Sciatic nerve (tissue), 2 donors: ENCODE results near the gene GALNT15. TPM values are rescaled to one million over a fixed set of nuclear protein-coding genes. Genes with fewer than 3 reads are reported as not detected.

Experiments
- ATAC-seq: fragments of 200-7000 bp; cut with Tn5 transposase; one replicate; pipeline ENCODE4 v1.9.1; 2020; ENCODE audit warnings: mild to moderate bottlenecking, moderate library complexity
- DNase-seq: peaks from one replicate; pipeline ENCODE4 v3.0.0-alpha.2; 2020; ENCODE audit warnings: low spot score
- intact Hi-C: fragments of 100-400 bp; cut with DNase I; formaldehyde crosslinking; loops from one replicate; pipeline ENCODE4 v1.14.2; 2022
- total RNA-seq: library from RNA; stranded (reverse); fragmentation: NEBNext Ultra II Directional; extraction: Animal tissue kit (Norgen Biotek cat#: 25700); gene quantifications from one replicate; pipeline ENCODE4 v1.2.1, GENCODE V29; 2021
- donor health status: DM: no; HTN: no; CAD: no.
- donor health status: DM: no; HTN: no; CAD: no.

GALNT15 gene
- total RNA-seq, 1 donor from 2014 or later: 54.4 TPM

DNA sequence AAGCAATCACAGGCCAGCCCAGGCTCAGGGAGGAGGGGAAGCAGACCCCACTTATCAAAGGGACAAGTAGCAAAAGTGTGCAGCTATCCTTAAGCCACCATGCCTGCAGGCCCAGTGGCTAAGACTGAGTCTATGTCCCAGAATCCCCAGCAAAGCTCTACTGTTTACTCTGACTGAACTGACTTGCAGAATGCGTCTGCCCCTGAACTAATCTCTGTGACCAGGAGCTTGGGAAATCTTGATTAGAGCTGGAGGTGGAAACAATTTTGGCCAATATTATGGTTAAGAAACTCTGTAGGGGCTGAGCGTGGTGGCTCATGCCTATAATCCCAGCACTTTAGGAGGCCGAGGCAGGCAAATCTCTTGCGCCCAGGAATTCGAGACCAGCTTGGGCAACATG lies 67.7 kb downstream of the GALNT15 start:
- no peak for DNase-seq
- intact Hi-C loops: loop anchor here (10.0 kb wide), 1 partner anchor 617 kb away; no protein-coding TSS in a partner anchor
- no peak for ATAC-seq

DNA sequence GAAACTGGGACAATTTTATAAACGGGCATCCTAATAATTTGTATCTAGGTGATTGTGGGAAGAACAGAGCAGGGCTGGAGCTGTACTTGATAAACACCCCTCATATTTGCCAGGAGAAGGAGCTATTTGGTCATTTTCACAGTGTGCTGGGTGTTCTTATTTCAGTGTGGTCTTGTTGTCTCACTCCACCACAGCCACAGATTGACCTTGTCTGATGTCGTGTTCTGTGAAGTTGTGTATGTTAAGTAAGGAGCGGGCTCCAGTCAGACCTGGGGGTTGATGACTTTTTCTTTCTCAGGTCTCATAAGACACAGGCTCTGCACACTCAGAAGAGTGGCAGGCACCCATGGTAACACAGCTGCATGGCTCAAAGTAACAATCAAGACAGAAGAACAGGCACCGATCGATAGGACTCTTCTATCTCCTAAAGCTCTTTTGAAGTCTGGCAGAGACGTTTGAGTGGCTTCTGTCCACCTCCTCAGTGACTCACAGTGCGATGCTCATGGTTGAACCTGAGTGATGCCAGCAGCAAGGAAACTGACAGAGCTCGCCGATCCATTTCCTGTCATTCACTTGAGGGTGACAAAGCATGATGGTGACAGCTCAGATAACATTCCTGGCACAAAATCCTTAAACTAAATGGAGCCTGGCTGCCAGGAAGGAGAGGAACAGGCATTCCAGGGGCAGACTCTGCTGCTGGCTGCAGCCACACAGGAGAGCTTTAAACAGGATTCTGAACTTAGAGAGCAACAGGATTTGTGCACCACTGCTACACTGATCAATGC lies 69.4 kb downstream of the GALNT15 start:
- no peak for ATAC-seq
- DNase-seq: no peak
- intact Hi-C loops: loop anchor here (10.0 kb wide), 1 partner anchor 619 kb away; no protein-coding TSS in a partner anchor

DNA sequence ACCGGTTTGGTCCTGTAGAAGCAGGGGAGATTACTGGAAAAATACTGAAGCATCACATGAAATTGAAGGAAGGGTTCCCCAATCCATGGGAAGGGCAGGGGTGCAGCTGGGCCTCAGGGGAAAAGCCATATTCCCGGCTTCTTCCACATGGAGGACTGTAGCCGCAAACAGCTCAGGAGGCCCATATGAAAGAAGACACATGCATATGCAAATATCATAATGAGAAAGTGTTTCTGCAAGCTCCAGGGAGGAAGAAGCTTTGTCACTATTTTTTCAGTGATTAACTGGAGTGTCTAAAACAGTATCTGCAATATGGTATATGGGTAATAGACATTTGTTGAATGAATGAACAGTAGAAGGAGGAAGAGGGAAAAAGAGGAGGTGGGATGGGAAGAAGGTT lies 71.1 kb downstream of the GALNT15 start:
- ATAC-seq: no peak
- intact Hi-C loops: loop anchor here (10.0 kb wide), 1 partner anchor 621 kb away; no protein-coding TSS in a partner anchor
- DNase-seq: no peak

DNA sequence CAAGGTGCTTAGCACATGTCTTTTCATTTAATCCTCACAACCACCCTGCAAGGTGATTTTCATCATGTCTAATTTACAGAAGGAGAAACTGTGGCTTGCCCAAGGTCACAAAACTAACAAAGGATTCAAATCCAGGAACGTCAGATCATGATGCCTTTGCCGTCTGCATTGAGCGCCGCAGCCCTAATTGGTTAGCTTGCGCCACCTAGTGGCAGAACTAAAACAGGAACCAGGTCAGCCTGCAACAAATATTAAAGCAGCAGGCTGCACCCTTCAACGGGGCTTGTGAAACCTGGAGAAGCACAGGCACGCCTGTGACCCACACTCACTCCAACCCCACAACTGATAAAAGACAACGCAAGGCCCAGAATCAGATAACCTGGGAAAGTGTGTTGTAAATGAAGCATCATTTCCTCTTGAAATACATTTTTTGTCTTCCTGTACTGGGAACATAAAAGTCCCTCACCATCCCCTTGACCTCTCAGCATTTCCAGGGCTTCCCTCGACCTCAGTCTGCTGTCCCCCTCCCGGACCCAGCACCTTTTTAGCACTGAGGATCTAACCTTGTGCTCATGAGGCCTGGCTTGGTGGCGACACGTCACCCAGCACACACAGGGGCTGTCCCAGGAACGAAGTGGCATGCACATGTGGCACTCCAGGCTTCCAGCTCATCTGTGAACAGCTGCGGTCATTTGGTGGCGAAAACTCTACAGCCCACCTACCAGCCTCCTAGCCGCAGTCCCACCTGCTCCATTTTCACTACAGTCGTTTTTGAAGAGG lies 73.0 kb downstream of the GALNT15 start:
- intact Hi-C loops: loop anchor here (10.0 kb wide), 1 partner anchor 623 kb away; no protein-coding TSS in a partner anchor
- peak; percentile 85 for ATAC-seq
- peak; percentile 88 for DNase-seq

DNA sequence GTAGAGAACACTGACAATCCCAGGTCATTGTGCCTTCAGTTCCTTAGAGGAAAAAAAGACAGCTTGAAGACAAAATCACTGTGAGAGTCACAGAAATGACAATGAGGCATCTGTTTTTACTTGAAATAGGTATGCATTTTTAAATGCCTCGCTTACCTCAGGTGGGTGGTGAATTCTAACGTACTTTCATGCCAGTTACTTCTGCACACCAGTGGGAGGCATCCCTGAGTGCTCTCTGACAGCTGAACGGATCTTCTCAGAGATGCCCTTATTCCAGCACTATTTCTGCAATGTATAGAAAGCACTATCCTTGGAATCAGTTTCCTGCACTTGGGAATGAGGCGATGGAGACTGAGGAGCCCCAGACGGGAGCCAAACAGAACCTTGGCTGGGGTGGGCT lies 74.1 kb downstream of the GALNT15 start:
- intact Hi-C loops: loop anchor here (10.0 kb wide), 1 partner anchor 624 kb away; no protein-coding TSS in a partner anchor
- no peak for ATAC-seq
- DNase-seq: no peak

DNA sequence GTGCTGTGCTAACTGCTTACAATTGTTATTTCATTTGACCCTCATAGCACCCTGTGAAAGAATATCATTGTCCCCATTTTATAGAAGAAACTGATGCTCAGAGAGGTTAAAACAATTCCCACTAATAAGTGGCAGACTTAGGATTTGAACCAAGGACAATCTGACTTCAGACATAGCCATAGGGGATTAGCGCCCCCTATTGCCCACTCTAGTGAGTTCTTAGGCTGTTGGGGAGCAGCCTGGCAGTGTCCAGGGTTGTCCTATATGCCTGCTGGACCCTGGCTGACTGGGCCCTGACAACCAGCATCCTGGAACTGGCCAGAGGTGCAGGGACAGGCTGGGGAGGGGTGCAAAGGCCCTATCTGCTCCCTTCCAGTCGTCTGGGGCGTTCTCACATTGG lies 74.9 kb downstream of the GALNT15 start:
- ATAC-seq: no peak
- intact Hi-C loops: loop anchor here (10.0 kb wide), 1 partner anchor 625 kb away; no protein-coding TSS in a partner anchor
- DNase-seq: no peak

DNA sequence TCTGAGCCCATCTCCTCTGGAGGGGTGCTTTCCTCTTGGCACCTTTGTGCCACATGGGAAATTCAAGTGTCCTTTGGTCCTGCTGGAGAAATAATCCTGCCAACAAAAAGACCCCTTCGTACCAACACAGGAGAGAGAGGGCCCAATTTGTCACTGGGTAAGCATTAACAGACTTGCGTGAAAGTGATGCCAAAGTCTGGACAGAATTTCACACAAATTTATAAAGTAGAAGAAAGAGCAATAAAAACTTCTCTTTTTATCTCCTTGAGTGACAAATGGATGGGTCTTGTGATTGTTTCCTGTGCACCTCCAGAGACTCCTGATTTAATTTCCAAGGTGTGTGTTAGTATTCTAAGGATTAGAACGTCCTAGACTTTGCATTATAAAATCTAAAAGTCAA lies 75.4 kb downstream of the GALNT15 start:
- intact Hi-C loops: loop anchor here (5.0 to 10.0 kb wide), 2 partner anchors 208 to 625 kb away; no protein-coding TSS in a partner anchor
- DNase-seq: no peak
- ATAC-seq: no peak

DNA sequence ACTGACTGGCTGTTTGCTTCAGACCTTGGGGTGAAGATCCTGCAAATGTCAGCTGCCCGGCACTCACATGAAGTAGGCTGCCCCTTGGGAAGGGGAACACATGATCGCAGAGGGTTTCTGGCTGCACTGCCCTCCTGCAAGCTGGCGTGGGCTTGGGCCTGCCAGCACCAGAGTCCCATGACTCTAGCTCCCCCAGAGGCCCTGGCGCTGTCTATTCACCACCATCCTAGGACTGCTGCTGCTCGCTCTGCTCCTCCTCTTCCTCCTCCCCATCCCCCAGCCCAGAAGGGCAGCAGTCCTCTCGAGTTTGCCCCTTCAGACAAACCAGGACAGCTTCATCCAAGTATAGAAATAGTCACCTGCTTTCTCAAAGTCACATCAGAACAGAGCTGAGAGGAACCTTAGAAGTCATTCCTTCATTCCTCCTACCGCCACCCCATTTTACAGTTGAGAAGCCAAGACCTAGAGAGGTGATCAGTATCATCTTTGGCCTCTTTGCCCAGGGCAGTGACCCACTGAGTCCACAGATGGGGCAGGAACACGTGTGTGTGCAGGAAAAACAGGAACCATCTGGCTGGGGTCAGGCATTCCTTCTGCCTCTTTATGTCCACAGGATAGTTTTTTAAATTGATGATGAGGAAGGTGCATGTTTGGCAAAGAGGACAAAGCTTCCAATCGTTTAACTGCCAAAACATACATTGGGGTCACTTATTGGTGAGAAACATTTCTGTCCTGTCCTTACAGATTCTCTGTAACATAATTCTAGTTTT lies 77.0 kb downstream of the GALNT15 start:
- intact Hi-C loops: loop anchor here (5.0 kb wide), 1 partner anchor 209 kb away; no protein-coding TSS in a partner anchor
- ATAC-seq (no peak), DNase-seq (no peak)

DNA sequence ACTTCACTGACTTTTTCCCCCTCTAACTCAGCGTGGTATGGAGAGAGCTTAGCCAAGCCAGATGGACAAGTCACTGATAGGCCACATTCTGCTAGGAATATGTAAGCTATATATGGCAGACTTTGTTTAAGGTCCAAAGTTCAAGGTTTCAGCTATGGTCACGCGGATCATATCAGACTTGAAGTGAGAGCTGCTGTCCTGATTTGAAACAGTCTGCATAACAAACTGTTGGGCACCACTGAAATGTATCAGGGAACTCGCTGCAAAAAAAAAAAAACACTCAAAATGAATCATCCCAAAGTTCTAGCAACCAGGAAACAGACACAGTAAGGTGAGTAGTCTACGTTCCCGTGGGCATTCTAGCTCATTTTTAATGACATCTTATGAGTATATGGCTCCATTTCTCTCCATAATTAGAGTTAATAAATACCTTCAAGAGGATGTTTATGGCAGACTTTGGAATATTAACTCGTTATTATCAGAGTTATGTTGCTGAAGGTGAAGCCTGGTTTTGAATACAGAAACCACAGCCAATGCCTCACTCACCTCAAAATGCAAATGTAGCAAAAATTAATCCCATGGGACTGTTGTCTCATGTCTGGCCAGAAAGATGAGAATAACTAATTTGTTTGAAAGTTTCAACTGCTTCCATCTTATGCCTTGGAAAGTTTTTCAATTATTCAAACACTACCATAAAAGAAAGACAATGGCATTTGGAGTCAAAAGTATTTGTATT lies 77.9 kb downstream of the GALNT15 start:
- no peak for DNase-seq
- intact Hi-C loops: loop anchor here (5.0 kb wide), 1 partner anchor 210 kb away; no protein-coding TSS in a partner anchor
- no peak for ATAC-seq

DNA sequence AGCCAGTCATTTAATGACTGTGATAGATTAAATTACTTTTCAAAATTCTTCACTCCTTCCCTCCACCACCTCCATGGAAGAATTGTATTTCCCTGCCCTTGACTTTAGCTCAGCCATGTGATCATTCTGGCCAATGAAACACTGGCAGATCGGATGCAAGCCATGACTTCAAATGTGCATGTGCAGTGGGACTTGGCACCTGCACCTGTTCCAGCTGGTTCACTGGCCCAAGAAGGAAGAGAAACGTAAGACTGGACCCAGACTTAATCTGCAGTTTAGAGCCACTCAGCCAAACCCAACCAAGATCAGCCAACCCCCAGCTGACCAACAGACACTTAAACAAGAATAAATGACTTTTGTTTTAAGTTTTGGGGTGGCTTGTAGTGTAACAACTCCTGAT lies 78.5 kb downstream of the GALNT15 start:
- intact Hi-C loops: loop anchor here (5.0 kb wide), 1 partner anchor 211 kb away; no protein-coding TSS in a partner anchor
- ATAC-seq: no peak
- no peak for DNase-seq

DNA sequence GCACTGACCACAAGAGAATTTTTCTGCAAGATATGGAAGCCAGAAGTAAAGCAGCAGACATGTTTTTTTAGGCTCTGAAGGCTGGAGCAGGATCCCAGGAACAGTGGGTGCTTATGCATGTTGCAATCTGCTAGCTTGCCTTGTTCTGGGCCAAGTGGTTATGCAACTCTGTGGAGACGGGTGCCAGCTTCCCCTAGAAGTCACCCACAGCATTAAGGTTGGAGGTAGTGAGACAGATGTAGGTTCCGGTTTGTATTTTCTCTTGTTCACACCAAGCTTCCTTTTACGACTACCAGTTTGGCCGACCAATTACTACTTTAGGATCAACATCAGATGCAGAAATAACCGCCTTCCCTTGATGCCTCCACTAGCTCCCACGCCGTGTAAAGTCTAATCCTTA lies 79.1 kb downstream of the GALNT15 start:
- ATAC-seq (peak; percentile 94), DNase-seq (no peak)
- intact Hi-C loops: loop anchor here (5.0 kb wide), 1 partner anchor 211 kb away; no protein-coding TSS in a partner anchor

DNA sequence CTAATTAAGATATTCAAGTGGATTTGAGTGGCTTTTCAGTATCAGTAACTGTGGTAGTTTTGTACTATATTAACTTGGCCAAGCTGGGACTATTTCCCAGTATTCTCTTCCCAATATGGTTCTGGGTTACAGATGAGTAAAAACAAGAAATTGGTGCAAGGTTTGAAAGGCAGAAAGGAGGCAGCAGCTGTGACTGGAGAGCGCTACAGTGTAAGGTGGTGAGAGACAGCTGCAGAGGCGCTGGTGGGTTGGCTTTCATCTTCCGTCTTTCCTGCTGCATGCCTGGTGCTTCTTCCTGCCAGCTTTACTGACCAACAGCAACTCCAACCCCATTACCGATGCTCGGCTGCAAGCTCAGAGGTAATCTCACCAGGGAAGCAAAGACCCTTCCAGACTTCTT lies 80.4 kb downstream of the GALNT15 start:
- DNase-seq (no peak), ATAC-seq (no peak)
- intact Hi-C loops: loop anchor here (5.0 kb wide), 1 partner anchor 213 kb away; no protein-coding TSS in a partner anchor

DNA sequence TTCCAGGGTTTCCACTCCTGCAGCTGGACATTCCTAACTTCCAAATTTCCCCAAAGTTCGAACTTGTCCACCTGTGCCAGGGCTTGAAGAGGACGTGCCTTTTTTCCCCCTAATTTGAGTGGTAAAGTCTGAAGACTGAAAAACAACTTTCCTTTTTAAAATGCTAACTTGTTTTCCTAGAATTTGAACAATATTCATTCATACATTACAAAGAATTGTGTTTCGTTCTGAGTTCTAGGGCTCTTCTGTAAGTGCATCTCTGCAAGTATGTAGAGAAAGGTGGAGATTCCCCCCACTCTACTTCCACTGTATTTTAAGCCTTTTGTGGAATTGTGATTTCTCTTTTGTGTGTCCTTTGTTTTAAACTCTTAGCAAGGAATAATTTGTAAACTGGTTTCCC lies 80.8 kb downstream of the GALNT15 start:
- intact Hi-C loops: no loop called here
- DNase-seq (no peak), ATAC-seq (no peak)

DNA sequence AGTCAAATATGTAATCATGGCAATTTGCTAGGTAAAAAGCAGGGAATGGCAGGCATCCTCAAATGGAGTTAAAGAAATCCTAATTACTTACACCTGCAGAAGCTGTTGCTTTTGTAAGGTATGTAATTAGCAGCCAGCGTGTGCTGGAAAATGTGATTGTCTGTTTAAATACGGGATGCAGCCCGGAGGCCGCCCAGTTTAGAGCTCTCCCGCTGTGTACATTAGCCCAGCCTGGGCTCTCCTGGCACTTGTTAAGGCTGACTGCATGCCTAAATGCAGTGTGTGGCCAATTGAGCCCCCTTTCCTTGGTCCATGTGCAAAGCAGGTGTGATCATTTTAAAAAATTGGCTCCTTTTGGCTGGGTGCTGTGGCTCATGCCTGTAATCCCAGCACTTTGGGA lies 81.2 kb downstream of the GALNT15 start:
- intact Hi-C loops: no loop called here
- DNase-seq (no peak), ATAC-seq (no peak)

DNA sequence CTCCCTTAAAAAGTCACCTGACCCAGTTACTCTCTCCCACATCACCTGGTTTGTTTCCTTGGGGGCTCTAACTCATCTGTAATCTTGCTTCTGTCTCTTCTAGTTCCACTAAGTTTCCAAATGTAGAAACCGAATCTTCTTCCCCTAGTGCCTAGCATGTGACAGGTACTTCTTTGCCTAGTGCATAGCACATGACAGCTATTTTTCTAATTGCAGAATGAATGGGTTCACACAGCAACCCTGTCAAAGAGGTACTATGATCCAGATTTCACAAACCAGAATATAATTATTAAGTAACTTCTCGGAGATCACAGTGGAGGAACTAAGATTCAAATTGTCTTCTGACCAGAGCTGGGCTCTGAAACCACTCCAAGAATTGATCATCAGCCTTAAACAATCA lies 82.8 kb downstream of the GALNT15 start:
- DNase-seq (no peak), ATAC-seq (no peak)
- intact Hi-C loops: no loop called here

DNA sequence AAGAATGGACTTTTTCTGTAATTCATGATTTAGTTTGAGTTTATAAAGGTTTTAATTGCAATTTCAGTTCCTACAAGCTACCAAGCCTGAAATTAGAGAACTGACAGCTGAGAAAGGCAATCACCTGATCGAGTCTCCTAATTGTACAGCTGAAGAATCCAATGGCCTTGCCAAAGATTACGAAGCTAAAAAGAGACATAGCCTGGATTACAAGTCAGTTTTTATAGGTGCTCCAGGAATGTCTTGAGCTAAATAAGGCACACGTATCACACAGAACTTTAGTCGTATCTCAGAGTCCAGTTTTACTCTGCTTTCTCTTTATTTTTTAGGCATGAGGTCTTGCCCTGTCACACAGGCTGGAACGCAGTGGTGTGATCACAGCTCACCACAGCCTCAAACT lies 83.7 kb downstream of the GALNT15 start:
- DNase-seq: no peak
- intact Hi-C loops: no loop called here
- no peak for ATAC-seq

DNA sequence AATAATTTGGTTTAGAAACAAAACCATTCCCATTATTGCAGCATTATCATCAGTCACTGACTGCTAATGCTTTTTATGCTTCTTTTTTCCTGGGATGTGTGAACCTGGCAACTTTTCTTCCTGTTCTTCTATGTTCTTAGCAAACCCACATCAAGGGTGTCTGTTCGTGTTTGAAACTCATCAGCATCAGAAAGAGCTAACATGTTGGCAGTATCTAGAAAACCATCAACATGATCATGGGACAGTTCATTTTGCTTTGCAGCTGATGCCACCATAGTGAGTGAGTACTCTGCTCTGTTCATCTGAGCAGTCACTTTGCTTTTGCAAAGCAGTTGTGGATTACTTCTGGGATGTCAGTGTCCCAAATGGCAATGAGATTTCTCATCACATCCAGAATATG lies 84.4 kb downstream of the GALNT15 start:
- no peak for DNase-seq
- ATAC-seq: no peak
- intact Hi-C loops: no loop called here

DNA sequence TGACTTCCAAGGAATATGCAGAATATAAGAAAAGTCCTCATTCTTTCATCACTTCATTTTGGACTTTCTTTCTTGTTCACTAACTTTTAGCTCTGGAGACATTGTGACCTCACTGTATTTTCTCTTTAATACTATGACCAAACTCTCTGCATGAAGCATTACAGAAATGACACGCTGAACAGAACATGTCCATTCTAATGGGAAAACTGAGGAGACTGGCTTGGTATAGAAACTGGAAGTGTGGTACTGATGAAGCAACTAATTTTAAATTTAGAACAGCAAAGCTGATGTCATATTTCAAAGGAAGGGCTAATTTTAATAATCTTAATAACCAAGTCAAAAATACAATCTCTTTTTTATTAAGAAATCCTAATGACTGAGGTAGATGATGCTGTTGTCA lies 85.6 kb downstream of the GALNT15 start:
- ATAC-seq (no peak), DNase-seq (no peak)
- intact Hi-C loops: no loop called here
